ENCODE results near the gene LBR.

Gene LBR

GRCh38 chr1:225450491-225451191, 22.8 kb upstream of the LBR start:
- Histone ChIP-seq H3K4me3 (ENCODE audit: low read depth, low read length) (no peak overlapping the region), H3K9me3 (ENCODE audit: control insufficient read depth, insufficient read depth, low read length) (no peaks in the 10 kb centered on the region), H3K4me1 (ENCODE audit: control insufficient read depth, insufficient read depth, low read length) (peaks cover 20% of the 10 kb centered on the region), H3K27ac (ENCODE audit: low read depth, low read length) (no peak overlapping the region), H3K36me3 (ENCODE audit: control insufficient read depth, insufficient read depth, low read length) (no peaks in the 10 kb centered on the region), H3K27me3 (ENCODE audit: control insufficient read depth, insufficient read depth, low read length) (no peaks in the 10 kb centered on the region), H3K9ac (ENCODE audit: low read depth, low read length) (no peak overlapping the region)

DNA sequence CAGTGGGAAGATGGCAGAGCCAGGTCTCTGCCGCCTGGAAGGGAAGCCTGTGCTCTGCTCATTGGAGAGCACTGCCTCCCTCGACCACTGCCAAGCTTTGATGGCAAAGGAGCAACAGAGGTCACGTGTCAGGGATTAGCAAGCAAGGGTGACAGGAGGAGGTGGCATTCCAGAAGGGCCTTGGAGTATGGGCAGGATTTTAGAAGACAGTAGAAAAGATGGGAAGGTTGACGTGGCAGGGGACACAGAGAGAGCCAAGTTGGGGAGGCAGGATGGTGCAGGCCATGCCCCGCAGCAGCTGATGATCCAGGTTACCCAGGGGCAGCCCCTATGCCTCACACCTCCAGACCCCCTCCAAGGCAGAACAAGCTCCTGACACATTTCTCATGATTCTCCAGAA, 21.9 kb upstream of the LBR start:
- Histone ChIP-seq H3K4me1 (ENCODE audit: control insufficient read depth, insufficient read depth, low read length) (peaks cover 21% of the 10 kb centered on the region), H3K9ac (ENCODE audit: low read depth, low read length) (no peak overlapping the region), H3K4me3 (ENCODE audit: low read depth, low read length) (no peak overlapping the region), H3K9me3 (ENCODE audit: control insufficient read depth, insufficient read depth, low read length) (no peaks in the 10 kb centered on the region), H3K36me3 (ENCODE audit: control insufficient read depth, insufficient read depth, low read length) (no peaks in the 10 kb centered on the region), H3K27me3 (ENCODE audit: control insufficient read depth, insufficient read depth, low read length) (no peaks in the 10 kb centered on the region), H3K27ac (ENCODE audit: low read depth, low read length) (no peak overlapping the region)

GRCh38 chr1:225449261-225449660, 21.4 kb upstream of the LBR start:
- Histone ChIP-seq H3K36me3 (ENCODE audit: control insufficient read depth, insufficient read depth, low read length) (no peaks in the 10 kb centered on the region), H3K4me3 (ENCODE audit: low read depth, low read length) (no peak overlapping the region), H3K27me3 (ENCODE audit: control insufficient read depth, insufficient read depth, low read length) (no peaks in the 10 kb centered on the region), H3K27ac (ENCODE audit: low read depth, low read length) (no peak overlapping the region), H3K9ac (ENCODE audit: low read depth, low read length) (no peak overlapping the region), H3K4me1 (ENCODE audit: control insufficient read depth, insufficient read depth, low read length) (peaks cover 21% of the 10 kb centered on the region), H3K9me3 (ENCODE audit: control insufficient read depth, insufficient read depth, low read length) (no peaks in the 10 kb centered on the region)

- H3K9ac ChIP-seq (ENCODE audit: low read depth, low read length): no peak overlapping the region
Observed at GRCh38 chr1:225448146-225448805, 20.4 kb upstream of the LBR start.

DNA sequence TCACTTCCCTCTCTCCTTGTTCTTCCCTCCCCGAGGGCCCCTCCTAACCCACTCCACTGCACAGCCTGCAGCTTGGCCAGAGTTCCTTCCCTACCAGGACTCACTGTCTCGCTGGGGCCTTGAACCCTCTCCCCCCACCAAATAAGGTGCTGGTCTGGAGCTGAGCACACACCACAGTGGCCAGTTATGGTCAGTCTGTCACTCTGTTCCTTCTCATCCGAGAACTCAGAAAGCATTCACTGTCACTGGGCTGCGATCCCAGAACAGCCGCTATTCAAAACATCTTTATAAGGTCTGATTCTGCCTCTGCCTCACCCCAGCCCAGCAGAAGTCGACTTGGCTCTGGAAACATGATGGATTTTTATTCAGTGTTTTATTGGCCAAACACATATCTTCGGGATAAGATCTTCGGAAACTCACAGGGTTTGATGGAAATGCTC, 19.8 kb upstream of the LBR start:
- Histone ChIP-seq H3K36me3 (ENCODE audit: control insufficient read depth, insufficient read depth, low read length) (no peaks in the 10 kb centered on the region), H3K4me1 (ENCODE audit: control insufficient read depth, insufficient read depth, low read length) (peaks cover 21% of the 10 kb centered on the region), H3K9ac (ENCODE audit: low read depth, low read length) (no peak overlapping the region), H3K4me3 (ENCODE audit: low read depth, low read length) (no peak overlapping the region), H3K9me3 (ENCODE audit: control insufficient read depth, insufficient read depth, low read length) (no peaks in the 10 kb centered on the region), H3K27ac (ENCODE audit: low read depth, low read length) (no peak overlapping the region), H3K27me3 (ENCODE audit: control insufficient read depth, insufficient read depth, low read length) (no peaks in the 10 kb centered on the region)

More at GRCh38 chr1:225448146-225448805, 20.4 kb upstream of the LBR start:
- Histone ChIP-seq H3K4me1 (ENCODE audit: control insufficient read depth, insufficient read depth, low read length) (peaks cover 21% of the 10 kb centered on the region), H3K27me3 (ENCODE audit: control insufficient read depth, insufficient read depth, low read length) (no peaks in the 10 kb centered on the region), H3K4me3 (ENCODE audit: low read depth, low read length) (no peak overlapping the region), H3K36me3 (ENCODE audit: control insufficient read depth, insufficient read depth, low read length) (no peaks in the 10 kb centered on the region), H3K9me3 (ENCODE audit: control insufficient read depth, insufficient read depth, low read length) (no peaks in the 10 kb centered on the region), H3K27ac (ENCODE audit: low read depth, low read length) (no peak overlapping the region)

GRCh38 chr1:225446981-225447615, 19.3 kb upstream of the LBR start:
- no peaks in the 10 kb centered on the region for H3K36me3 ChIP-seq (ENCODE audit: control insufficient read depth, insufficient read depth, low read length)
- no peaks in the 10 kb centered on the region for H3K27me3 ChIP-seq (ENCODE audit: control insufficient read depth, insufficient read depth, low read length)
- H3K9ac ChIP-seq (ENCODE audit: low read depth, low read length): no peak overlapping the region
- no peak overlapping the region for H3K4me3 ChIP-seq (ENCODE audit: low read depth, low read length)
- H3K4me1 ChIP-seq (ENCODE audit: control insufficient read depth, insufficient read depth, low read length): peaks cover 21% of the 10 kb centered on the region
- H3K27ac ChIP-seq (ENCODE audit: low read depth, low read length): peak overlapping the region; percentile 57
- no peaks in the 10 kb centered on the region for H3K9me3 ChIP-seq (ENCODE audit: control insufficient read depth, insufficient read depth, low read length)

DNA sequence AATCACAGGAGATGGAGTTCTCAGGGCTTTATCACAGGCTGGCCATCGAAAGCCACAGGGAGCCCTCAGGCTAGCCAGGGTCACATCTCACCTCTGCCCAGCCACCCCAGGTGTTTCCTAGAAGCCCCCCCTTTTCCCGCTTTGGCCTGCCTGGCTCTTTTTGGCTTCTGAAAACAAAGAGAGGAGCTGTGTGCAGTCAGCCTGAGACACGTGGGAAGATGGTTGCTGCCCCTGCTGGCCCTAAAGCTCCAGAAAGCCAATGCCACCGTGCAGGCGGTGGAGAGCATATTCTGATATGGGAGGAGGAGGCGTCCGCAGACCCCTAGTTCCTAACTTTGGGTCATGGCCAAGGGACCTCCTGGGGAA, 18.7 kb upstream of the LBR start:
- Histone ChIP-seq H3K4me3 (ENCODE audit: low read depth, low read length) (no peak overlapping the region), H3K9ac (ENCODE audit: low read depth, low read length) (no peak overlapping the region), H3K27ac (ENCODE audit: low read depth, low read length) (peak overlapping the region; percentile 57), H3K9me3 (ENCODE audit: control insufficient read depth, insufficient read depth, low read length) (no peaks in the 10 kb centered on the region), H3K36me3 (ENCODE audit: control insufficient read depth, insufficient read depth, low read length) (no peaks in the 10 kb centered on the region), H3K4me1 (ENCODE audit: control insufficient read depth, insufficient read depth, low read length) (peaks cover 21% of the 10 kb centered on the region), H3K27me3 (ENCODE audit: control insufficient read depth, insufficient read depth, low read length) (no peaks in the 10 kb centered on the region)

DNA sequence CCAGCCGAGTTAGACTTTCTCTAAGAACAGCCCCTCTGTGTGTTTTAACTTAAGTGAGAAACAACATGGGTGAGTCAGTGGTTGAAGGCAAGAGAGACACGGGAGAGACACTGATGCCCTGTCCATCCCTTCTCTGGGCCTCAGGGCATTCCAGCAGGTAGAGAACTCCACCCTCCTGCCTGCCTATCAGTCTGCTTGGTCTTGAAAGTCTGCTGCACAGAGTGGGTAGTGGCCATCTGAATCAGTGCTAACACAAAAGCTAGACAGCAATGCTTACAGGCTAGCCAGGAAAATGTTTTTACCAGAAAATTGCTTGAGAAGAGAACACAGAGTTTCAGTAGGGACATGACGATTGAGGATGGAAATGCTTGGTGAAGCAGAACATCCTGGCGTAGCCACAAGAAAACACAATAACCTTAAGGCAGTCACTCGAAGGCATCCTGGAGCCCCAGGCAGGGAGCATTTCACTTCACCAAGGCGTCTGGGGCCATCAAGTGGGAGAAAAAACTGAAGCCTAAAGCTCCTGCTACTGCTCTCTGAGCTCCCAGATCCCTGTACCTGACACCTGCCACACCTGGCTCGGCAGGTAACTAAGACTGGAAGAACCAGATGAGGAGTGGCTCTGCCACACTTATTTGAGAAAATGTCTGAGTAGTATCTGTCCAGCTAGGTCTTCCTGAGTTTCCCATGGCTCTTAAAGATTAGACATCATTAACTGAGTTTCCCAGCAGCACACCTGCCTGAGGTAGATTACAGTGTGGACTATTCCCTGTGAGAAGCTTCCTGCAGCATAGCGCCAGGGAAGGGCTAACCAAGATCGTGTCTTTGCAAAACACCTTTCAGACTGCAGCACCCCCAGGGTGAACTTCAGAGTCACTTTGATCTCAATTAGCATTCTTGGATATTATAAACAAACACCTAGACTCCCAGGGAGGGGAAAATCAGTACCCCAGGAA, 18.1 kb upstream of the LBR start:
- Histone ChIP-seq H3K4me1 (ENCODE audit: control insufficient read depth, insufficient read depth, low read length) (peaks cover 21% of the 10 kb centered on the region), H3K27ac (ENCODE audit: low read depth, low read length) (peak overlapping the region; percentile 57), H3K4me3 (ENCODE audit: low read depth, low read length) (no peak overlapping the region), H3K9ac (ENCODE audit: low read depth, low read length) (no peak overlapping the region), H3K27me3 (ENCODE audit: control insufficient read depth, insufficient read depth, low read length) (no peaks in the 10 kb centered on the region), H3K9me3 (ENCODE audit: control insufficient read depth, insufficient read depth, low read length) (no peaks in the 10 kb centered on the region), H3K36me3 (ENCODE audit: control insufficient read depth, insufficient read depth, low read length) (no peaks in the 10 kb centered on the region)

DNA sequence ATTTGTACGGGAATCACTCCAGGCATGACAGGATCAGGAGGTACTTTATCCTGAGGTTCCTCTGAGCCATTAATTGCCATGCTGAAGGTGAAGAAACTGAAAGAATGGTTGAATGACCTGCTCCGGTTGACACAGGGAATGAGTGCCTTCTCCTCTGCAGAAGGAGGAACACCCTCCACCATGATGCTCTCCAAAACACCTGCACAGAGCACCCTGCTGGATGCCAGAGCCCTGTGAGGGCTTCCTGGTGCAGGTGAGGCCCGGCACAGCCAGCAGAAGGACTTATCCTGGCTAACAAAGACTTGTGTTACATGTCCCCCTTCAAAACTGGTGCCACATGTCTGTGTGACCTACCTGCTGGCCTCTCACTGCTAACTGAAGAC, 14.3 kb upstream of the LBR start:
- H3K27me3 ChIP-seq (ENCODE audit: control insufficient read depth, insufficient read depth, low read length): no peaks in the 10 kb centered on the region
- no peak overlapping the region for H3K9ac ChIP-seq (ENCODE audit: low read depth, low read length)
- no peaks in the 10 kb centered on the region for H3K9me3 ChIP-seq (ENCODE audit: control insufficient read depth, insufficient read depth, low read length)
- no peaks in the 10 kb centered on the region for H3K36me3 ChIP-seq (ENCODE audit: control insufficient read depth, insufficient read depth, low read length)
- H3K4me1 ChIP-seq (ENCODE audit: control insufficient read depth, insufficient read depth, low read length): peaks cover 16% of the 10 kb centered on the region
- H3K27ac ChIP-seq (ENCODE audit: low read depth, low read length): no peak overlapping the region
- no peak overlapping the region for H3K4me3 ChIP-seq (ENCODE audit: low read depth, low read length)

DNA sequence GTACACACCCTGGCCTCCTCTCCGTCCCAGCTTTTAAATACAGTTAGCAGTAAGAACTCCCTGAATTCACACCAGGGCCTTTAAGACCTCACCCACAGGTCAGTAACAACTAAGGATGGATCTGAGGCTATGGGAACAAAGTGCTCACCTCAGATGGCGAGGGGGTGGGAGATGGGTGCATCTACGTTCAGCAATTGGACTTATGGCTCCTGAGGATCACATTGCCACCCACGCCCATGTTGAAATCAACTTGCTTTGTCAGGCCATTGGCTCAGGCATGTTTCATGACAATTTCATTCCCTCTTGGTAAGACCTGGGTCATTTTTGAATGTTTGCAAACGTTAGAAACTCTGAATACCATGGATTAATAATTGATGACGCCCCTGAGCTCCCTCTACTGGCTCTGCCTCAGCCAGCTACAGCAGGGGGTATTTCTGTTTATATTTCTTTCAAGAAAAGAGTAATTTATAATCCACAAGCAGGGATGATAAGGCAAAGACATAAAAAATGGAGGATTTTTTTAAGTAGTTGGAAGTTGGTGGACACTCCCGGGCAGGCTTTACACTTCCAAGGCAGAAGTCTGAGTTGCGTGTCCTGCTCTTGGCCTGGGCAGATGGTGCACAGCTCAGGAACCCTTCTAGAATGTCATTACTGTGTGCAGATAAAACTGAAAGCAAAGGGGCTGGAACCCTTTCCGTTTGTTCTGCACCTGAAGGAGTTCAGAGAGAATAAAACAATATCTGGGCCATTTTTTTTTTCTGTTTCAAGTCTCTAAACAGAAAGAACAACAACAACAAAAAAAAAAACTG, 13.7 kb upstream of the LBR start:
- Histone ChIP-seq H3K27me3 (ENCODE audit: control insufficient read depth, insufficient read depth, low read length) (no peaks in the 10 kb centered on the region), H3K36me3 (ENCODE audit: control insufficient read depth, insufficient read depth, low read length) (no peaks in the 10 kb centered on the region), H3K9ac (ENCODE audit: low read depth, low read length) (no peak overlapping the region), H3K27ac (ENCODE audit: low read depth, low read length) (no peak overlapping the region), H3K4me3 (ENCODE audit: low read depth, low read length) (no peak overlapping the region), H3K9me3 (ENCODE audit: control insufficient read depth, insufficient read depth, low read length) (no peaks in the 10 kb centered on the region), H3K4me1 (ENCODE audit: control insufficient read depth, insufficient read depth, low read length) (peaks cover 10% of the 10 kb centered on the region)

Data from HUES48 (cell line).